GM21390 (cell line): Measurements from ENCODE around the gene URB1.

Experiments
- ATAC-seq: cut with Tn5 transposase; IDR thresholded peaks from one replicate; pipeline ENCODE4 v1.9.1; 2021; ENCODE audit not compliant: unreplicated experiment

URB1 gene

DNA sequence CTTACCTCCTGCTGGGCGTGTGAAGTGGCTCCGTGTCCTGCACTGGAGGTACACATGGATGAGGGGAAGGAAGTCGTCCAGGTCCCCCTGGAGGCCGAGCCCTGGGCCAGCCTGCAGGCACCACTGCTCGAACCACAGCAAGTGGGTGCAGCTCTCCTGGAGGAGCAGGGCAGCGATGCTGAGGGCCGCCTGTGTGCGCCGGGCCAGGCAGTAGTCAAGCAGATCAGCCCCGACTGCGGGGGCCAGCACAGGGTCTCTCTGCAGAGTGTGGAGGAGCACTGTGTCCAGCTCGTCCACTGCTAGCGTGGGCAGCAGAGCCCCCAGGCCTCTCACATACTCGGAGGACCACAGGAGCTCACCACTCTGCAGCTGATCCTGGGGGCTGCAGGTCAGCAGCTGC lies 45.9 kb downstream of the URB1 start:
- ATAC-seq, result no peak

DNA sequence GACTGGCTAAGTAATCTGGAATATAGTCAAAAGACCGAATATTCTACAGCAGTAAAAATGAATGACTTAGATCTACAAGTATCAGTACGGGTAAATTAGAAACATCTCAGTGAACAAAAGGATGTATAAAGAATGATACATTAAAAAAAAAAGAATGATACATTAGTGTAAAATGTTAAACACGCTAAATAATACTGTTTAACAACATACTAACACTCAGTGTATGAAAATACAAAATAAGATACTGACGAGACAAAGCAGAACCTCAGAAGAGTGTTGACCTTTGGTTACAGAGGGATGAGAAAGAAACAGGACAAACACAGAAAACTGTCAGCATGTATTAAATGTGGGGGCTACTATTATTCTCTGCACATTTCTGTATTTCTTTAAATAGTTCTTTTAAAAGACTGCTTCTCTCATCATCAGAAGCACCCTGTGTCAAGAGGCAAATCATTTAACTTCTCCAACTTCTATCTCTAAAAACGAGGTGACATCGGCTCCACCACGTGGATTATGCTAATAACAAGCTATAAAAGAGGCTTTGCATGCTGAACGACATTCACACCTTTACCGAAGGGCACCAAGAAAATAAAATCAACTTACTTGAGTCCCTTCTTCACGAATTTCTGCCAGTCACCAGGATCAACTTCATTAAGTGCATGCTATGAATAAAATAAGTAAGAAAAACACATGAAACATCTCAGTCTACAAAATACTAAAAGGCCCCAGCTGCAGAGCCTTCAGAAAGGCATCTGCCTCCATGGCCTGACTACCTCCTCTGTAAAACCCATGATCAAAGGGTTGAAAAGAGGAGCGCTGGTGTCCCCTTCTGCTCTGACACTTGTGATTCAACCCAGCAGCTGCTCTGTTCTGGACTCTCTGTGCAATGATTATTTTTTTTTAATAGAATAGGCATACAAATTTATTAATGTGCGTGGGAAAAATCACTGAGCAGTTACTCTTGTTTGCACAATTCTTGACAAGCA lies 51.7 kb downstream of the URB1 start:
- ATAC-seq, result no peak

DNA sequence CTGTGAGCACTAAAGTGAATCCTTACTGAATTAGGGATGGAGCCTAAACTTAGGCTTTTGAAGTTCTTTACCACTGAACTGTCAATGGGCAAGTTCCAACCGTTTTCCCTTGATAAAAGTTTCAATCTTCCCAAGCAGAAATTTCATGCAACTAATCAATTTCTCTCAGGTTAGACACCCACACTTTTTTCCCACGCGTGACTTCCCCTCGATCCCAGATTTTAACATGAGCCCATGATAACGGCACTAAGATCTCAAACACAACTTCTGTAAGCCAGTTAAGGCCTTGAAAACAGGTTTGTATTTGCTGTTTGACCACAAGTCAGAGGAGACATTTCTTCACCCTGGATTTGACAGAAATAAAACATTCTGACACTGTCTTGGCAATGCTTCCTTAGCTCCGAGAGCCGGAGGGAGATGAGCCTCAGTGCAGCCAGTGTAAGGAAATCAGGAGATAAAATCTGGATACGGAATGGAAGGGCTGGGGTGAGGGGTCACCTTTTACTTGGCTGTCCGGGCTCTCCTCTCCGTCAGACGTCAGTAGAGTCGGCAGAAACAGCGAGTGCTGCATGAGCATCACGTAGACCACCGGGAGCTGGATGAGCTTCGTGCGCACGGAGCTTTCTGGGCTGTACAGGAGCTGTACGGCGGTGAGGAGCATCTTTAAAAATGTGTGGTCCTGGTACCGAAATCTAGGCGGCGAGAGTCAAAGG lies 54.4 kb downstream of the URB1 start:
- no peak for ATAC-seq

DNA sequence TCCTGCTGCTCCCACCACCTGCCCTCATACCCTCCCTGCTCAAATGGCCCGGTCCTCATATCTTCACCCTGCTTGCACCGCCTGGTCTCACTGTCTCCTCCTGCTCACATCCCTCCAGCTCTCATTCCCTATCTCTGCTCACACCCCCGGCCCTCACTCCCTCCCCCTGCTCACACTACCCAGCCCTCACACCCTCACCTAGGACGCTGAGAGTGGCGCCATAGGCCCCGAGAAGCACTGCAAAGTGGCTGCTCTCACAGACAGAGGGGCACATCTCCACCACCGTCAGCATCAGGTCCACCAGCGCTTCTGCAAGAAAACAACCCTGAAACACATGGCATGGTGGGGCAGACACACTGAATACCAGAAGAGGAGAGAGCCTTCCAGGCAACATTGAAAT lies 55.6 kb downstream of the URB1 start:
- ATAC-seq, result no peak

DNA sequence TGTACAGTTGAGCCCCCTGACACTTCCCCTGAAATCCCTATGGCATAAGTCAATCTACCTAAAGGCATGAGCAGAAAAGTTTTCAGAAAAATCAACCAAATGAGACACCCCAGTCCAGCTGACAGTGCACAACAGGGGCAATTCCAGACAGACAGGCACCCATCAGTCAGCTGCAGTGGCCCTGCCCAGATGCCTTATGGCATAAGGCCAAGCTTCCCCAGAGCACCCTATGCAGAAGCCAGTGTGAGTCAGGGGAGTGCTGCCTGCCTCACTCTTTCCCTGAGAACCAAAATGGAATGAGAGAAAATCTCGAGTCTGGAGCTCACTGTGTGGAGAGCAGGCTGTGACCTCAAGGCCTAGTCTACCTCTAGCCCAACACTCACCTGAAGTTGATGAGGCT lies 56.1 kb downstream of the URB1 start:
- ATAC-seq, result no peak

DNA sequence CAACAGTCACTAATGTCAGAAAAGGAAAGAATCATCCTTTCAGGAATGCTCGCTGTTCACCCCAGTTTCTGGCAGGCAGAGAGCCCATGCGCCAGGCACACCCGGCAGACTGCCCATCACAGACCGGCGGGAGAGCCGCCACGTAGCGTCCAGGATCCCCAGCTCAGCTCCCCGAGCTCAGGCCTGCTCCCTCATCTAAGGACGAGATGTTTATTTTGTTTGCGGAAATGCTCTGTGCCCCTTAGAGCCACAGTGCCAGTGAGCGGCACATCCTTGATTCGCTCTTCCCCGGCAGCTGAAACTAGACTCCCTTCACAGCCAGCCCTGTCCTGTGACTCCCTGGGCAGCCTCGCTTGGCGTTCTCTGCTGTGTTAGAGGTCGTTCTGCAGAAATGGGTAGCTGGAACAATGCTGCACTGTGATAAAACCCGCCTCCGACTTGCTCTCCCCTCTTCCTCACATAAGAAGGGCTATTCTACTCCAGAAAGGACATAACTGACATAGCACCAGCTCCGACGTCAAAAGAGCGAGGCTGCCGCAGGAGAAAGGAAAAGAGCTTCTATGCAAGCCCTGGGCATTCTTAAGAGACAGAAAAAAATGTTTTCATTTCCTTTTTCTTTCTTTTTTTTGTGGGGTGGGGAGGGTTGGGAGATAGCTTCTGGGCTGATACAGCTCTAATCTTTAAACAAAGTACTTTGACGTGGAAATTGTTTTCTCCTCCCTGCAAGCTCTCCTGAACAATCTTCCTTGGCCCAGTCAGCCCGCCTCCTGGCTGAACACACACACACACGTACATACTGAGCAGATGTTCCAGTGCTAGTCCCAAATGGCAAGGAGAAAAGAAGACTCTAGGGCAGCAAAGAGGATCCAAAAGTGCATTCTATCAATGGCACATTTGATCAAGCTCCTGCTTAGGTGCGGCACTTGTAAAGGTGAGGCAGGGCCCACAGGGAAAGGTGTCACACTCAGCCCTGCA lies 56.9 kb downstream of the URB1 start:
- ATAC-seq, result no peak

DNA sequence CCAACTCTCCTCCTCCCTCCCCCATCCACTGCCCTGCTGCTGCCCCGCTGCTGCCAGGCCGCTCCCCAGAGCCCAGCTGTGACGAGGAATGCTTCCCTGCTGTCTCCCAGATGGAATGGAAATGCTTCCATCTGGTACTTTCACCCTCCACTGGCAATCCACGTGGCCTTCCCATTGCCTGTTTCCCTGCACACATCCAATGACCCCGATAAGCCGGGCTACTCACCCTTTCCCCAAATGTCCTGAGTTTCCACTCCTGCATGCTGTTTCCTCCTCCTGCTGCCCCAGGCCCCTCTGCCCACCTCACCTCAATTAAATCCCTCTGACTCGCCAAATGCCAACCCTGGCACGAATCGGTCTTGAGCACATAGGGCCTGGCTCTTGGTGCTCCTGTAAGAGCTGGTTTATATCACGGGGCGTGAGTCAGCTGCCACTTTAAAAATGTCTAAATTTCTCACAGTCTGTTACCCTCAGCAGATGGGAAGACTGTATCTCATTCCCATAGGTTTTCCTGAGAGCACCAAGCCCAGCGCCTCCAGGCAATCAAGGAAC lies 57.8 kb downstream of the URB1 start:
- no peak for ATAC-seq

DNA sequence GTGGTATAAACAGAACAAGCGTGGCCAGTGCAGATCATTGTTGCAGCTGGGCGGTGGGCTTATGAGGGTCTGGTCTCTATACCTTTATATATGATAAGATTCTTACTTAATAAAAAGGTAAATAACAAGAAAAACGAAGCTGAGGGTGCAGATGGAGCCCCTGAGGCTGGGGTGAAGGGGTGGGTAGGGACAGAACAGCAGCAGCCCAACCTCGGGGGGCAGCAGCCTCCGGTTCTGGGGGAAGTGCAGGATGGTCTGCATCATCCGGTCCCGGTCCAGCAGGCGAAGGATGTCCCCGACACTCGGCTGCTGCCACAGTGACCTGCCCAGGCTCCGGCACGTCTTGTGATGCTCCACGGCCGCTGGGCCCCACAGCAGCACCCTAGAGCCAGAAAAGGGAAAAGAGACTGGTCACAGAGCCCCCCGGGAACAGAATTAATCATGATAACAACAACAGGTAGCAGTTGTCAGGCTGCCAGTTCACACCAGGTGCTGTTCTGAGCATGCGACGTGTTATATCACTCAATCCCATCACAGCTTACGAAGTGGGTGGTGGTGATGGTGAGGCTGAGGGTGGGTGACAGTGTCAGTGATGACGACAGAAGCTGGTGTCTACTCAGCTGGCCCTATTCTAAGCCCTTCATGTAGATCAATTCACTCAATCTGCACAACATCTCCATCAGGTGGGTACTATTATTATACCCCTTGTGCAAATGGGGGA lies 58.7 kb downstream of the URB1 start:
- no peak for ATAC-seq

DNA sequence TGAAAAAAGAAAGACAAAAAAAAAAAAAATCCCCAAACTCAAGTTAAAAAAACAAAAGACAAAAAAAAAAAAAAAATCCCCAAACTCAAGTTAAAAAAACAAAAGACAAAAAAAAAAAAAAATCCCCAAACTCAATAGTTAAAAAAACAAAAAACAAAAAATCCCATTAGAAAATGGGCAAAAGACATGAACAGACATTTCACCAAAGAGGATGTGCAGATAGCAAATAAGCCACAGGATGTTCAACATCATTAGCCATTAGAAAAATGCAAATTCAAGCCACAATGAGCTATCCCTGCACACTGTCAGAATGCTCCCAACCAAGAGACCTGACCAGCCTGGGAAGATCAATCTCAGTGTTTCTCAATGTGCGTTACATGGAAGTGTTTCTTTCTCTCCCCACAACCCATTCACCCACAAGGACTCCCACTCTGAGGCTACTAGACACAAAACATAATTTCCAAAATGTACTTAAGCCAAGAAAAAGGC lies 60.3 kb downstream of the URB1 start:
- no peak for ATAC-seq

DNA sequence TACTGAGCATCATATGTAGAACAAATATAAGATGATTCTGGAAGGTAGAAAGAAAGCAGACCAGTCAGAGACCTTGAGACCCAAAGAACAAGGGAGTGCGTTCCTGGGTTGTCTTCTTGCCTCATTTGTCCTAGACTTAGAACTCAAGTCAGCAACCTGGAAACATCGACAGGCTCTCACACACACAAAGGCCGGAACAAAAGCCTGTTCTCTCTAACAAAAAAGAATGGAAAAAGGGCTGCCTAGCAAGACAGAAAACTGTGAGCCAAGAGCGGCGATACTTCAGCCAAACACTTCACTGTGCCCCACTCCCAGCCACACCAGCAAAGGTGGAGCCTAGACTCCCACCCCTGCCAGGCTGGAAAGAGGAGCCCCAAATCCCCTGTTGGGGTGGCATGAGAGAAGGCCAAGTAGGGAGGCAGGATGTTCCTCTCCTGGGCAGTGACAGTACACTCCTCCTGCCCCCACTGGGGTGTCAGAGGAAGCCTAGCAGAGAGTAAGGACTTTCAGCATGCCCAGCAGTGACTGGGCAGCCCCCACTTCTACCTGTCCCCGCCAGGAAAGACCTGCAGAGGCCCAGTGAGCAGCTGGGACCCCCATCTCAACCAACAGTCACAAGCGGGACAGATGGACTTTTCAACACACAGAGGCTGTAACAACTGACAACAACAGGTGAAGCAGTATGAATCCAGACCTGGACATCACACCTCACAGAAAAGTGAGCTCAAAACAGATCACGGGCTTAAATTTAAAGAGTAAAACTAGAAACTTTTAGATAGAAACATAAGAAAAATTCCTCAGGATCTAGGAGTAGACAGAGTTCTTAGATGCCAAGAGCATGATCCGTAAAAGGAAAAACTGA lies 61.1 kb downstream of the URB1 start:
- no peak for ATAC-seq

DNA sequence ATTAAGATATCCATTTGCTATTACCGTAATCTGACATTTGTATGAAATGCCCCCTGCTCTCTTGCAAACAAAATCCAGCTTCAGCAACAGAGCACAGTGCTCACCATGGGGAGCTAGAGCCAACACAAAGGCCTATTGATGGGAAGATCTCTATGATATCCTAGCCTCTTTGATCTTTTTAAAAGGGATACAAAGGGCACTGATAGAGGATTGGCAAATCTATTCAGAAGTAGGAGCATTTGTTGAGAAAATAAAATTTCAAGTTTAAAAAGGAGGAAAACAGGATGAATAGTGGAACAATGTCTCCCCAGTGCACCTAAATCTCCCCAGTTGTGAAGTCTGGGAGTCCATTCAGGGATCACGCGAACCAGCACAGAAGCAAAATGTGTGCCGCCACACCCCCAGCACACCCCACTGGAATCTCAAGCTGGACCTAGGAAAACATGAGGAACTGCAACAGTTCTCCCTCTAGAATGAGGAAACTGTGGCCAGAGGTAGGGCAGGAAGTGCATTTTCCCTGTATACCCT lies 62.0 kb downstream of the URB1 start:
- ATAC-seq, result no peak

DNA sequence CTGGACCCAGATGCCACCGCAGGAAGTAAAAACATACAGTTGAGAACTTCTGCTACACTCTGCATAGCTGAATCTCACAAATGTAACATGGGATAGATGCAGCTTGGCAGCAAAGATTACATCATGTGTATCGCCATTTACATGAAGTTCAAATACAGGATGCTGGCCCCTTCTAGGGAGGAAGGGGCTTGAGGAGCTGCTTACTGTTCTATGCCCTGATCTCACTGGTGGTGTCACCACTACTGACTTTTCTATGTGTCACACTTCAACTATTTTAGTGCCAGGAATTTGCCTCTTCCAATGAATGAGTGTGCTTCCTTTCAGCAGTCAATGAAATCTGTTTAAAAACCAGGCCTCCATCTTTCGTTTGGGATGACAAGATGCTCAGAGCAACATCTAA lies 63.0 kb downstream of the URB1 start:
- ATAC-seq, result no peak

DNA sequence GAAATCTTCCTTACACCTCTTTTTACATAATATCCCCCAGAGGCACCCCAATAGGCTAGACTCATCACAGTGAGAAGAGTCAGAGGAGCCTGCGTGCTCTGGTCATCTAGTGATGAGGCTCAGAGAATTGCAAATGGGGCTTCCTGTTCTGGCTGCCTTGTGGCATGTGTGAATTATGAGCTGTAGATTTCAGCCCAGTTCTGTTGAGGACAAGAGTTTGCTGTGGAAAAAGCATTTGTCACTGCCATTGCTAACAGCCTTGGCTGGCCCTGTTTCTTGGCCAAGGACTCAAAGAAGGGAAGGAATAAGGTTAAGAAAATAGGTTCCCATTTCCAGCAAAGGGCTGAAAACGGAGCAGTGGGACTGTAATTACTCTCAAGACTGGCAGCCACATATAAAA lies 63.5 kb downstream of the URB1 start:
- no peak for ATAC-seq

DNA sequence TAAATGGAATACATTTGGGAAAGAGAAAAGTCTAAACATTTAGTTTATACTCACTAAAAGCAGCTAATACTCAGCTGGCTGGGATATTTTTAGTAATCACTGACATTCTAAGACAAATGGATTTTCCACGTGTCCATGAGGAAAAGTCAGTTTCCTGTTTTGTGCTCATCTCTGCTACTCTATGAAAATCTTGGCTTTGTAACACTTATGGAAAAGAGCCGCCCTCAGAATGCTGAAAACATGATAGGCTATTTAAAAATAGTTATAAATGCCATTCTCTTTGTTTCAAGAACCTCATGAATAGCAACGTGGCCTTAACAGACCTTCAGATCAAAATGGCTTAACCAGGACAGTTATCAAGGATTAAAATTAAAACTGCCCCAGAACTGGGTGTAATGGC lies 64.2 kb downstream of the URB1 start:
- no peak for ATAC-seq

DNA sequence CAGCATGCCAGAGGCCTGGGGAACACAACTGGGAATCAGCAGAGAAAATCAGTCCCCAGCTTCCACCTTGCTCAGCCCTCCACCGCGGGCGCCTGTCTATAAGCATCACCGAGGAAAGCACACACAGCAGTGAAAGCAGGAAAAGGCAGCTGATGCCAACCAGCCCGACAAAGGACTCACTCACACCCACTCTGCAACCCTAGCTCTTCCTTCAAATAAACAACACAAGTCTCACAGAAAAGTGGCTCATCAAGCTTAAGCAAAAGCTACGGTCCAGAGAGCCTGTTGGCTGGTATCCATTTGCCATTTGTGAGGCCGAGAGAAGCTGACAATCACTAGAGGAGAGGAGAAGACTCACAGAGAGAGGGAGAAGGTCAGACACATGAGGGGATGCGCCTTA lies 67.1 kb downstream of the URB1 start:
- ATAC-seq, result no peak

DNA sequence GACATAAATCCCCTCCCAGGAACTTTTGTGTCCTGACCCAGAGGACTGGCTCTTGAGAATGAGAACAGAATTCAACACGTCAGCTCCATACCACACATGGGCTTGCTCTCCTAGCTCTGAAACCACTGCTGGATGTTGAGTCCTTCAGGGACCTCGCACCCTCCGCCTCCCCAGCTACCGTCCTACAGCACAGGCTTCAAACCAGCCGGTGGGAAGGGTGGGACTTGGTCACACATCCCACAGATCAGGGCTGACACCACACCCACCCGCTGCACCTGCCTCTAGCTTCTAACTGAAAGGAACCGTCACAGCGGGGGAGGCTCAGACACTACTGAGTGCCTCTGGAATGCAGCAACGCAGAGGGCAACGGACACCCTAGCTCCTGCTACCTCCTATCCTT lies 70.1 kb downstream of the URB1 start:
- ATAC-seq, result no peak

DNA sequence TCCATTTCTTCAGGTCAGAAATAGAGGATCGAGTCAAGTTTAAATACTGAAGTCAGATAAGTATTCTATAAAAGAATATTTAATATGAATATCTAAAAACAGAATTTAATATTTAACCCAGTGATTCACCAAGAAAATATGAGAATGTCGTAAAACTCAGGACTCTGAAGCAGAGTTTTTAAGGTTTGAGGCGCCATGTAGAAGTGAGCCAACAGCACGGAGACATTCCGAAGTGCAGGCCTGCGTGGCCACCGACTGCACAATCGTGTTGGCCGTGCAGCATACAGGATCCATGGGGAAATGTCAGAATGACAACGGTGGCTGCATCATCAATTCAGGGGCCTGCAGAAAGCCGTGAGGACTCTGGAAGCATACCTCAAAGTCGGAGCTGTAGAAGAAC lies 70.7 kb downstream of the URB1 start:
- no peak for ATAC-seq

DNA sequence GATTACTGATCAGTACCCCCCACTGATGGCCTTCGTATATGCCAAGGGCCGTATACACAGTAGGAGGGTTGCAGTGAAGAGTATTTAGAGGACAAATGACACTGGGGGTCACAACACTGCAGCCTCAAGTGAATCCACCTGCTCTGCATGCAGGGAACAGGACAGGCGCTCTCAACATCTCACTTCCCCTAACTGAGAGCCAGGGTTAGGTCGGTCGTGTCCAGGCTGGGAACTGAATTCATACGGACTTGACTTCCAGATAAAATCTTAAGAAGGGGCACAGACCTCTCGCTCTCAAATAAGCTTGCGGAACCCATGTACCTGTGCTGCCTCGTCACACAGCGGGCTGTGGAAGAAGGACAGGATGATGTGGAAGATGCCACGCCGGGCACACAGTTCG lies 71.3 kb downstream of the URB1 start:
- ATAC-seq, result no peak

DNA sequence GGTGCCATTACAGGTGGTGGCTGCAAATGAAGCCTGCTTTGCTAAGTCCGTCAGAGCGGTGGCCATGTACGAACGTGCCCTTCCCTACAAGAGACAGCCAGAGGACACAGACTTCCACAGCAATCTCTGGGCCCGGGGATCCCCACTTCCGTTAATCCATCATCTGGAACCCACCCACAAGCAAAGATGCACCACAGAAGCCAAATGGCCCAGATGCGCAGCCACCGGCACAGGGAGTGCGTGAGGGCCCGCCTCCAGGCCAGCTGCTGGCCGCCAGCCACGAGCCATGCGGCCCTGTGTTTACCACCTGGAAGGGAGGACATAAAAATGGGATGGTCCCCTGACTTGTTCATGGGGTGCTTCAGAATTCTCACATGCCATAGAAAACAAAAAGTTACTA lies 72.1 kb downstream of the URB1 start:
- ATAC-seq, result no peak
